Measurements from ENCODE around the gene SVOPL. TPM values are rescaled to one million over a fixed set of nuclear protein-coding genes. Genes with fewer than 3 reads are reported as not detected.

SVOPL gene
- total and polyA plus RNA-seq, 2 experiments from 2014 or later: 0.95 to 1.1 TPM

GRCh38 chr7:138584283-138584682 is 116.9 kb downstream of the SVOPL start:
- no peaks in the 10 kb centered on the region for H3K27me3 ChIP-seq
- no peak overlapping the region for H2AFZ ChIP-seq
- no peak for DNase-seq (ENCODE audit: low spot score)
- no peak for TF ChIP-seq EZH2 (IDR thresholded peaks at IDR 0.05; ENCODE audit: borderline replicate concordance)
- no peak for TF ChIP-seq EZH2phosphoT487 (IDR thresholded peaks at IDR 0.05; ENCODE audit: low read depth, severe bottlenecking, unreplicated experiment)
- TF ChIP-seq CTCF (IDR thresholded peaks at IDR 0.05; ENCODE audit: poor library complexity): no peak
- H3K9me3 ChIP-seq (ENCODE audit: low read depth): no peaks in the 10 kb centered on the region
- no peaks in the 10 kb centered on the region for H4K20me1 ChIP-seq (ENCODE audit: insufficient read depth, poor library complexity, severe bottlenecking)
- no peak overlapping the region for H3K4me2 ChIP-seq
- H3K4me1 ChIP-seq (ENCODE audit: insufficient read depth): no peaks in the 10 kb centered on the region
- H3K36me3 ChIP-seq (replicated peaks; ENCODE audit: insufficient read depth, low read depth): no peaks in the 10 kb centered on the region
- no peak overlapping the region for H3K27ac ChIP-seq
- no peaks in the 10 kb centered on the region for H3K9me2 ChIP-seq (replicated peaks; ENCODE audit: insufficient read depth)
- no peak overlapping the region for H3K4me3 ChIP-seq
- no peaks in the 10 kb centered on the region for H3K79me2 ChIP-seq

- no peak overlapping the region for H3K4me2 ChIP-seq
- no peak overlapping the region for H3K27ac ChIP-seq
- H3K27me3 ChIP-seq: no peaks in the 10 kb centered on the region
- no peaks in the 10 kb centered on the region for H4K20me1 ChIP-seq (ENCODE audit: insufficient read depth, poor library complexity, severe bottlenecking)
- no peaks in the 10 kb centered on the region for H3K79me2 ChIP-seq
- no peaks in the 10 kb centered on the region for H3K9me3 ChIP-seq (ENCODE audit: low read depth)
- no peak overlapping the region for H2AFZ ChIP-seq
- no peak for TF ChIP-seq EZH2phosphoT487 (IDR thresholded peaks at IDR 0.05; ENCODE audit: low read depth, severe bottlenecking, unreplicated experiment)
- TF ChIP-seq EZH2 (IDR thresholded peaks at IDR 0.05; ENCODE audit: borderline replicate concordance): no peak
- TF ChIP-seq CTCF (IDR thresholded peaks at IDR 0.05; ENCODE audit: poor library complexity): no peak
- H3K4me3 ChIP-seq: no peak overlapping the region
- H3K36me3 ChIP-seq (replicated peaks; ENCODE audit: insufficient read depth, low read depth): no peaks in the 10 kb centered on the region
- H3K9me2 ChIP-seq (replicated peaks; ENCODE audit: insufficient read depth): no peaks in the 10 kb centered on the region
- WGBS (ENCODE audit: low lambda C conversion rate, missing lambda C conversion rate): 96% methylated on average over 4 of the region's 4 CpGs
- H3K4me1 ChIP-seq (ENCODE audit: insufficient read depth): no peaks in the 10 kb centered on the region
- DNase-seq (ENCODE audit: low spot score): no peak
Observed at GRCh38 chr7:138581065-138581464, 120.1 kb downstream of the SVOPL start.

GRCh38 chr7:138579671-138580070 is 121.5 kb downstream of the SVOPL start:
- no peak overlapping the region for H2AFZ ChIP-seq
- H3K4me2 ChIP-seq: no peak overlapping the region
- peaks cover 3% of the 10 kb centered on the region for H3K36me3 ChIP-seq (replicated peaks; ENCODE audit: insufficient read depth, low read depth)
- no peak overlapping the region for H3K27ac ChIP-seq
- H3K9me3 ChIP-seq (ENCODE audit: low read depth): no peaks in the 10 kb centered on the region
- TF ChIP-seq EZH2 (IDR thresholded peaks at IDR 0.05; ENCODE audit: borderline replicate concordance) (no peak), EZH2phosphoT487 (IDR thresholded peaks at IDR 0.05; ENCODE audit: low read depth, severe bottlenecking, unreplicated experiment) (no peak)
- WGBS (ENCODE audit: low lambda C conversion rate, missing lambda C conversion rate): 97% methylated on average over 3 of the region's 3 CpGs
- H3K79me2 ChIP-seq: no peaks in the 10 kb centered on the region
- no peaks in the 10 kb centered on the region for H3K9me2 ChIP-seq (replicated peaks; ENCODE audit: insufficient read depth)
- H3K27me3 ChIP-seq: no peaks in the 10 kb centered on the region
- H3K4me1 ChIP-seq (ENCODE audit: insufficient read depth): no peaks in the 10 kb centered on the region
- no peaks in the 10 kb centered on the region for H4K20me1 ChIP-seq (ENCODE audit: insufficient read depth, poor library complexity, severe bottlenecking)
- no peak for DNase-seq (ENCODE audit: low spot score)
- no peak overlapping the region for H3K4me3 ChIP-seq

GRCh38 chr7:138579136-138579535 is 122.0 kb downstream of the SVOPL start:
- Histone ChIP-seq H3K27me3 (no peaks in the 10 kb centered on the region), H3K4me1 (ENCODE audit: insufficient read depth) (no peaks in the 10 kb centered on the region), H3K4me2 (no peak overlapping the region), H3K79me2 (no peaks in the 10 kb centered on the region), H3K9me3 (ENCODE audit: low read depth) (no peaks in the 10 kb centered on the region), H3K27ac (no peak overlapping the region), H3K36me3 (replicated peaks; ENCODE audit: insufficient read depth, low read depth) (peaks cover 3% of the 10 kb centered on the region), H2AFZ (no peak overlapping the region), H3K4me3 (no peak overlapping the region), H3K9me2 (replicated peaks; ENCODE audit: insufficient read depth) (no peaks in the 10 kb centered on the region), H4K20me1 (ENCODE audit: insufficient read depth, poor library complexity, severe bottlenecking) (no peaks in the 10 kb centered on the region)
- 94% methylated on average over 1 of the region's 1 CpG for WGBS (ENCODE audit: low lambda C conversion rate, missing lambda C conversion rate)
- no peak for DNase-seq (ENCODE audit: low spot score)
- TF ChIP-seq EZH2phosphoT487 (IDR thresholded peaks at IDR 0.05; ENCODE audit: low read depth, severe bottlenecking, unreplicated experiment) (no peak), EZH2 (IDR thresholded peaks at IDR 0.05; ENCODE audit: borderline replicate concordance) (no peak), CTCF (IDR thresholded peaks at IDR 0.05; ENCODE audit: poor library complexity) (no peak)

Data from hepatocyte (in vitro differentiated cells).